Measurements from ENCODE around the gene ZNF565. TPM values are rescaled to one million over a fixed set of nuclear protein-coding genes. Genes with fewer than 3 reads are reported as not detected.
A peak's percentile ranks its signal among the peaks of the same experiment; 100 is the strongest.
"Not testable (repeated sequence)": the region's sequence is repeated elsewhere in the genome, so short reads cannot be mapped to it uniquely, and the experiment has no call there.

The ZNF565 gene
- total and polyA plus RNA-seq, 7 donors: 2.4 to 7.5 (median 5.3) TPM

- H3K36me3 ChIP-seq: peaks cover 0 to 24% (median 14%) of the 10 kb centered on the region in 4 donors
- intact Hi-C loops (cut with DNase I): loop anchor here (10.0 kb wide), 1 partner anchor 297 kb away; no protein-coding TSS in a partner anchor
- H3K4me3 ChIP-seq: no peak overlapping the region
- no peaks in the 10 kb centered on the region for H3K27me3 ChIP-seq
- no peak for DNase-seq
- peak overlapping the region in 1 of 4 donors; percentile 26 for H3K27ac ChIP-seq
- H3K9me3 ChIP-seq: no peaks in the 10 kb centered on the region
- 93 to 97% methylated on average over 2 of the region's 2 CpGs for whole genome bisulfite sequencing, 2 donors
- no peak for TF ChIP-seq EP300 (IDR thresholded peaks at IDR 0.05)
- TF ChIP-seq, protein P1, sequence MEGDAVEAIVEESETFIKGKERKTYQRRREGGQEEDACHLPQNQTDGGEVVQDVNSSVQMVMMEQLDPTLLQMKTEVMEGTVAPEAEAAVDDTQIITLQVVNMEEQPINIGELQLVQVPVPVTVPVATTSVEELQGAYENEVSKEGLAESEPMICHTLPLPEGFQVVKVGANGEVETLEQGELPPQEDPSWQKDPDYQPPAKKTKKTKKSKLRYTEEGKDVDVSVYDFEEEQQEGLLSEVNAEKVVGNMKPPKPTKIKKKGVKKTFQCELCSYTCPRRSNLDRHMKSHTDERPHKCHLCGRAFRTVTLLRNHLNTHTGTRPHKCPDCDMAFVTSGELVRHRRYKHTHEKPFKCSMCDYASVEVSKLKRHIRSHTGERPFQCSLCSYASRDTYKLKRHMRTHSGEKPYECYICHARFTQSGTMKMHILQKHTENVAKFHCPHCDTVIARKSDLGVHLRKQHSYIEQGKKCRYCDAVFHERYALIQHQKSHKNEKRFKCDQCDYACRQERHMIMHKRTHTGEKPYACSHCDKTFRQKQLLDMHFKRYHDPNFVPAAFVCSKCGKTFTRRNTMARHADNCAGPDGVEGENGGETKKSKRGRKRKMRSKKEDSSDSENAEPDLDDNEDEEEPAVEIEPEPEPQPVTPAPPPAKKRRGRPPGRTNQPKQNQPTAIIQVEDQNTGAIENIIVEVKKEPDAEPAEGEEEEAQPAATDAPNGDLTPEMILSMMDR (IDR thresholded peaks at IDR 0.05): no peak
- TF ChIP-seq POLR2A (IDR thresholded peaks at IDR 0.05): no peak
- TF ChIP-seq POLR2AphosphoS5 (IDR thresholded peaks at IDR 0.05): peak in 2 of 4 donors; percentile 7 to 18
- no peaks in the 10 kb centered on the region for H3K4me1 ChIP-seq
These were observed 16.3 kb downstream of the ZNF565 start for GRCh38 chr19:36198119-36198518.

DNA sequence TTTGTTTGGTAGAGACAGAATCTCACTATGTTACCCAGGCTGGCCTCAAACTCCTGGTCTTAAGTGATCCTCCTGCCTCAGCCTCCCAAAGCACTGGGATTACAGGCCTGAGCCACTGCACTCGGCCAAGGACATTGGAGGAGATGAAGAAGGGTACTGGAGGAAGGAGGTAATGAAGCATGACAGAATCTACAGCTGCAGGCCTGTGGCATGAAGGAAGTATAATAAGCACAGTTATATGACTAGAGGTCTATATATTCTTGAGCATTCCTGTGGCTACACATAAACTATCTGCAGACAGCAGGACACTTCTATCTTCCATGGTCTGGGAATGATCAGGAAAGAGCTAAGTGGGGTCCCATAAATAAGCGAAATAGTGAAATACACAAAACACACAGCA lies 18.2 kb downstream of the ZNF565 start:
- Histone ChIP-seq H3K27ac (no peak overlapping the region), H3K27me3 (no peaks in the 10 kb centered on the region), H3K4me1 (no peaks in the 10 kb centered on the region), H3K36me3 (peaks cover 0 to 26% (median 14%) of the 10 kb centered on the region in 4 donors), H3K9me3 (no peaks in the 10 kb centered on the region), H3K4me3 (no peak overlapping the region)
- no peak for DNase-seq
- WGBS, 2 donors: 91 to 96% methylated on average over 2 of the region's 2 CpGs
- TF ChIP-seq EP300 (IDR thresholded peaks at IDR 0.05): no peak
- TF ChIP-seq, protein P1 (IDR thresholded peaks at IDR 0.05): no peak
- TF ChIP-seq POLR2AphosphoS5 (IDR thresholded peaks at IDR 0.05): no peak
- TF ChIP-seq POLR2A (IDR thresholded peaks at IDR 0.05): no peak
- intact Hi-C loops (cut with DNase I): loop anchor here (10.0 kb wide), 1 partner anchor 299 kb away; no protein-coding TSS in a partner anchor

- H3K27me3 ChIP-seq; H3K9me3 ChIP-seq; DNase-seq; H3K27ac ChIP-seq; H3K4me3 ChIP-seq; intact Hi-C loops (cut with DNase I); H3K4me1 ChIP-seq: not testable (repeated sequence)
- peaks cover 3 to 19% (median 8%) of the 10 kb centered on the region in 4 donors for H3K36me3 ChIP-seq
- WGBS, 2 donors: 92 to 96% methylated on average over 5 of the region's 5 CpGs
These were observed 27.7 kb downstream of the ZNF565 start for GRCh38 chr19:36186722-36187121.

GRCh38 chr19:36183245-36183628 lies 31.2 kb downstream of the ZNF565 start:
- no peaks in the 10 kb centered on the region for H3K9me3 ChIP-seq
- H3K27me3 ChIP-seq: no peaks in the 10 kb centered on the region
- H3K27ac ChIP-seq: no peak overlapping the region
- 90 to 93% methylated on average over 10 of the region's 10 CpGs for WGBS, 2 donors
- no peak for TF ChIP-seq POLR2AphosphoS5 (IDR thresholded peaks at IDR 0.05)
- TF ChIP-seq EP300 (IDR thresholded peaks at IDR 0.05): no peak
- no peak for TF ChIP-seq POLR2A (IDR thresholded peaks at IDR 0.05)
- TF ChIP-seq, protein P1 (IDR thresholded peaks at IDR 0.05): no peak
- no peak overlapping the region for H3K4me3 ChIP-seq
- H3K4me1 ChIP-seq: no peaks in the 10 kb centered on the region
- peaks cover 3 to 19% (median 8%) of the 10 kb centered on the region in 4 donors for H3K36me3 ChIP-seq
- intact Hi-C loops (cut with DNase I): no loop called here
- no peak for DNase-seq

GRCh38 chr19:36182612-36183244 lies 31.7 kb downstream of the ZNF565 start:
- H3K27me3 ChIP-seq: no peaks in the 10 kb centered on the region
- no peak overlapping the region for H3K4me3 ChIP-seq
- DNase-seq: no peak
- H3K36me3 ChIP-seq: peaks cover 3 to 19% (median 8%) of the 10 kb centered on the region in 4 donors
- no peak overlapping the region for H3K27ac ChIP-seq
- 95 to 96% methylated on average over 17 of the region's 17 CpGs for WGBS, 2 donors
- intact Hi-C loops (cut with DNase I): no loop called here
- TF ChIP-seq EP300 (IDR thresholded peaks at IDR 0.05) (no peak), POLR2A (IDR thresholded peaks at IDR 0.05) (no peak), POLR2AphosphoS5 (IDR thresholded peaks at IDR 0.05) (no peak)
- TF ChIP-seq, protein P1 (IDR thresholded peaks at IDR 0.05): no peak
- H3K4me1 ChIP-seq: no peaks in the 10 kb centered on the region
- H3K9me3 ChIP-seq: no peaks in the 10 kb centered on the region

DNA sequence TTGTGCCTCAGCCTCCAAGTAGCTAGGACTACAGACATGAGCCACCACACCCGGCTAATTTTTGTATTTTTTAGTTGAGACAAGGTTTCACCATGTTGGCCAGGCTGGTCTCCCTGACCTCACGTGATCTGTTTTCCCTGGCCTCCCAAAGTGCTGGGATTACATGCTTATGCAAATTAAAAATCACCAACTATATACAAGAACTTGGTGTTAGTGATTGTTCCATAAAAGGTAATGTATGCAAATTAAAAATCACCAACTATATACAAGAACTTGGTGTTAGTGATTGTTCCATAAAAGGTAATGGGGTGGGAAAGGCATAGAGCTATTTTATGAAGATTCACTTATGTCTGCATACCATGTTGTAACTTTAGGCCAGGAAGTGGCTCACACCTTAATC lies 35.4 kb downstream of the ZNF565 start:
- H3K4me1 ChIP-seq; H3K9me3 ChIP-seq; H3K4me3 ChIP-seq; H3K27me3 ChIP-seq; DNase-seq; intact Hi-C loops (cut with DNase I); H3K27ac ChIP-seq: not testable (repeated sequence)
- H3K36me3 ChIP-seq: peaks cover 3 to 19% (median 8%) of the 10 kb centered on the region in 4 donors
- 45 to 59% methylated on average over 2 of the region's 2 CpGs for WGBS, 2 donors

DNA sequence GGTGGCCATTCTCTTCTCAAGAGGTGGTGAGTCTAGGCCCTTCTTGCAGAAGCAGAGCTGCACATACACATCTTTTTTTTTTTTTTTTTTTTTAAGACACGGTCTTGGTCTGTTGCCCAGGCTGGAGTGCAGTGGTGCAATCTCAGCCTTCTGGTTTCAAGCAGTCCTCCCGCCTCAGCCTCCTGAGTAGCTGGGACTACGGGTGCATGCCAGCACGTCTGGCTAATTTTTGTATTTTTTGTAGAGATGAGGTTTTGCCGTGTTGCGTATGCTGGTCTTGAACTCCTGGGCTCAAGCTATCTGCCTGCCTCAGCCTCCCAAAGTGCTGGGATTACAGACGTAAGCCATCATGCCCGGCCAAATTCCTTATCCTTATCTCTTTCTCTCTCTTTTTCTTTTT lies 40.6 kb downstream of the ZNF565 start:
- H3K9me3 ChIP-seq; DNase-seq; H3K36me3 ChIP-seq; H3K4me3 ChIP-seq; intact Hi-C loops (cut with DNase I); H3K27ac ChIP-seq; H3K27me3 ChIP-seq; H3K4me1 ChIP-seq: not testable (repeated sequence)
- 87 to 88% methylated on average over 8 of the region's 8 CpGs for WGBS, 2 donors

All from sigmoid colon (tissue), 7 donors.